ENCODE results near the gene LYPD5.
"Not testable (repeated sequence)": the region's sequence is repeated elsewhere in the genome, so short reads cannot be mapped to it uniquely, and the experiment has no call there.

Gene LYPD5

GRCh38 chr19:43776286-43776685 is 26.0 kb downstream of the LYPD5 start:
- peak; percentile 86 for DNase-seq

- no peak for DNase-seq
Observed at GRCh38 chr19:43775299-43775890, 26.9 kb downstream of the LYPD5 start.

GRCh38 chr19:43774940-43775258 is 27.3 kb downstream of the LYPD5 start:
- not testable (repeated sequence) for DNase-seq

- DNase-seq: no peak
Observed at GRCh38 chr19:43774103-43774939, 27.9 kb downstream of the LYPD5 start.

GRCh38 chr19:43773725-43774102 is 28.5 kb downstream of the LYPD5 start:
- no peak for DNase-seq

GRCh38 chr19:43769256-43769655 is 33.0 kb downstream of the LYPD5 start:
- no peak for DNase-seq

- DNase-seq: no peak
Observed at GRCh38 chr19:43768273-43769050, 33.8 kb downstream of the LYPD5 start.

GRCh38 chr19:43767818-43768217 is 34.4 kb downstream of the LYPD5 start:
- DNase-seq: no peak

- DNase-seq: no peak
Observed at GRCh38 chr19:43767316-43767715, 34.9 kb downstream of the LYPD5 start.

GRCh38 chr19:43766755-43767043 is 35.5 kb downstream of the LYPD5 start:
- no peak for DNase-seq

- peak; percentile 74 for DNase-seq
Observed at GRCh38 chr19:43765109-43765876, 37.0 kb downstream of the LYPD5 start.

GRCh38 chr19:43764684-43765083 is 37.6 kb downstream of the LYPD5 start:
- DNase-seq: not testable (repeated sequence)

- no peak for DNase-seq
Observed at GRCh38 chr19:43763473-43763939, 38.7 kb downstream of the LYPD5 start.

- DNase-seq: no peak
Observed at GRCh38 chr19:43762814-43763213, 39.4 kb downstream of the LYPD5 start.

GRCh38 chr19:43760941-43761340 is 41.3 kb downstream of the LYPD5 start:
- DNase-seq: no peak

GRCh38 chr19:43759515-43759914 is 42.7 kb downstream of the LYPD5 start:
- no peak for DNase-seq

GRCh38 chr19:43755256-43755801 is 46.9 kb downstream of the LYPD5 start:
- DNase-seq: peak; percentile 75

GRCh38 chr19:43754503-43755255 is 47.6 kb downstream of the LYPD5 start, which contains the start of gene SMG9:
TSS of gene SMG9 (minus strand) at chr19:43754962. CDS start at chr19:43750741, 4,221 bp downstream.
- peak; percentile 98 for DNase-seq

- DNase-seq: no peak
Observed at GRCh38 chr19:43754253-43754502, 48.1 kb downstream of the LYPD5 start.

GRCh38 chr19:43752287-43752875 is 49.9 kb downstream of the LYPD5 start:
- no peak for DNase-seq

GRCh38 chr19:43751466-43752220 is 50.6 kb downstream of the LYPD5 start:
- DNase-seq: no peak

All from activated naive CD4-positive, alpha-beta T cell treated with anti-CD3 and anti-CD28 coated beads, Interleukin-2, amount 50 U/mL, for 16 hours (primary cell).